HK-2 (cell line): Measurements from ENCODE around the gene PTPRN2.
"Not testable (repeated sequence)": the region's sequence is repeated elsewhere in the genome, so short reads cannot be mapped to it uniquely, and the experiment has no call there.

ENCODE experiments used
- DNase-seq: peaks from one replicate; pipeline ENCODE4 v3.0.0-alpha.2; 2018; ENCODE audit not compliant: unreplicated experiment

PTPRN2 gene

DNA sequence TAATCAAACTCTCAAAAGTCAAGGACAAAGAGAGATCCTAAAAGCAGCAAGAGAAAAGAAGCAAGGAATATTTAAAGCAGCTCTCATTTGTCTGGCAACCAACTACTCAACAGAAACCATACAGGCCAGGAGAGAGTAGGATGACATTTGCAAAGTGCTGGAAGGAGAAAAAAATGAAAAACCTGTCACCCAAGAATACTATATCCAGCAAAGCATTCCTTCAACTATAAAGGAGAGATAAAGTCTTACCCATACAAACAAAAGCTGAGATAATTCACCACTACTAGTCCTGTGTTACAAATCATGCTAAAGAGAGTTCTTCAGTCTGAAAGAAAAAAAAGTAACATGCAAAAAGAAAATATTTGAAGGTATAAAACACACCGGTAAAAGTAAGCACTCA lies 357.7 kb downstream of the PTPRN2 start:
- DNase-seq: no peak

DNA sequence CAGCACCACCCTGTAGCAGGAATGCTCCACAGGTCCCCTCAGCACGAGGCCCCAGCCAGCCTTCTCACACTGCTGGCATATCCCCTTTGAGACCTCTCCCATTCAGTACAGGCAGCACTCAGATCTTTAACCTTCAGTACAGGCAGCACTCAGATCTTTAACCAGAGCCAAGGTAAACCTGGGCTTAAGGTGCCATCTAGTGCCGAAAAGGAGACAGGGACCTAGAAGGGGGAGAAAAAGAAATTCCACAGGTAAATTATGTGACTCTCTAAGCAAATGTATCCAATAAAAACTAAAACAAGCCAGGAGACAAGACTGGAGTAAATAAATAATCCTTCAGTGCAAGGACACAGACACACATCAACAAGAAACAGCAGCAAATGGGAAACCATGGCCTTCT lies 358.6 kb downstream of the PTPRN2 start:
- no peak for DNase-seq

DNA sequence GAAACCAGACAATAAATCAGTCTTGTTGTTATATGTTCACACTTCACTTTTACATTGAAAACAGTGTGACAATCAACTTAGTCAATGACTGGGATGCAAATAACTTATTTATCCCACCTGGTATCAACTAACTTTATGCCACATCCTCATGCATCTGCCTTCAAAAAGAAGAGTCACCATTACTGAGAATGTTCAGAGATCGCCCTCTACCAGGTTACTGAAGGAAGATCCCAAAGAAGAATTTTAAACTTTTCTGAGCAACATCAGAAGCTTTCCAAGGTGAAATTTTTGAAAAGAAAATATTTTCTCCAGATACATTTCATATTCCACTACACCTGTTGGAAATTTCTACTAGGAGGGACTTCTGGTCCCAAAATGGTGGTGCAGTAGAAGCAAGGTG lies 359.5 kb downstream of the PTPRN2 start:
- DNase-seq: no peak

DNA sequence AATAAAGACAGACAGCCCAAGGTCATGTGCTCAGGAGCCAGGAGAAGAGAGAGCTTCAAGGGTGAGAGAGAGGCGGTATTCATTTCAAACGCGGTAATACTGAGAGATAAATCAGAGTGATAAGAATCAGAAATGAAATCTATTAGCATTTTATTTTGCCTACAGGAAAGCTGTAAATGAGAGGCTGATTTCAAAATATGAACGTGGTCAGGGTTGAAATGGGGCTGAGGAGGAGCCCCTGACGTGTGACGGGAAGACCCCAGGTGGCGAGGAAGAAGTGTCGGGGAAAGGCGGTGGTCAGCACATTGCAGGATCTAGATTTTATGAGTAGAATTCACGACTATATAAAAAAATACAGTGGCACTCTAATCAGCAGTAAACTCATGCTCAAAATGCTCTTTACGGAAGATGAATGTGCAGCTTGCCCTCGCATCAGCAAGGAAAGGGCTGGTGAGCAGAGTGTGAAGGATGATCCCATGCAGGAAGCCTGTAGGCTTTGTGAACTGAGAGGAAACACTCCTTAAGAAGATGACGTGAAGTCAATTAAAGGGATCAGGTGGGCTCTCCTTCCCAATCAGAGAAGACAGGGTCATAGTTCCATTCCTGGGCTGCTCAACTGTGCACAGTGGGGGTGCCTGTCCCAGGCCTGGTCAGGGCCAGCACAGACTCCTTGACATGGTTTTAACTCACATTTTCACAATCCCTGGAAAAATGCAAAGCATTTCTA lies 360.2 kb downstream of the PTPRN2 start:
- no peak for DNase-seq

DNA sequence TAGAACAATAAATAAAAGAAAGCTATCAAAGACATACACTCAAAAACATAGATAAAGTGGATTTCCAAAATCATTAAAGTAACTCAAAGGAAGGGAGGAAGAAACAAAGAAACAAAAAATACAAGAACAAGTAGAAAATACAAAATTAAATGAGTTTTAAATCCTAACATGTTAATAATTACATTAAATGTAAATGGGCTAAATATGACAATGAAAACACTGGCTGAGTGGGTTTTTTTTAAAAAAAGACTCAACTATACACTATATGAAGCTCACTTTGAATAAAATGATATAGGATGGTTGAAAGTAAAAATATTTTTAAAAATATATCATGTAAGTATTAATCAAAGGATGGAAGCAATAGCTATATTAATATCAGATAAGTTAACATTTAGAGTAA lies 371.4 kb downstream of the PTPRN2 start:
- no peak for DNase-seq

DNA sequence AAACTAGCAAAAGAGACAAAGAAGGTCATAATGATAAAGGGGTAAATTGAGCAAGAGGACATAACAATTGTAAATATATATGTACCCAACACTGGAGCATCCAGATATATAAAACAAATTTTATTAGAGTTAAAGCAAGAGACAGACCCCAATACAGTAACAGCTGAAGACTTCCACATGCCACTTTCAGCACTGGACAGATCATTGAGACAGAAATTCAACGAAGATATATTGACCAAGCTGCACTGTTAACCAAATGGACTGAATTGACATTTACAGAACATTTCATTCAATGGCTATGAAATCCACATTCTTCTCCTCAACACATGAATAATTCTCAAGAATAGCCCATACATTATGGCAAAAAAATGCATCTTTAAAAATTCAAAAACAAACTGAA lies 378.2 kb downstream of the PTPRN2 start:
- DNase-seq: no peak

DNA sequence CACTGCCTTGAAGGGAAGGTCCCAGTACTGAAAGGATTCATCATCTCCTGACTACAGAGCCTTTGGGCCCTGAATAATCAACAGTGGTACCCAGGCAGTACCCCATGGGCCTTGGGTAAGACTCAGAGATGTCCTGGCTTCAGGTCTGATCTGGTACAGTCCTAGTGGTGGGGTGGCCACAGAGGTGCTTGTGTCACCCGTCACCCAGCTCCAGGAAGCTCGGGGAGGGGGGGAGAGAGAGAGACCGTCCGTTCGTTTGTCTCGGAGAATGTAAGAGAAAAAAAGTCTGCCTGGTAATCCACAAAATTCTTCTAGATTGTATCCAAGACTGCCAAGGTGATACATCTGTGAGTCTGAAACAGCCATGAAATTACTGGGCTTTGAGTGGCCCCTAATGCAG lies 381.3 kb downstream of the PTPRN2 start:
- no peak for DNase-seq

DNA sequence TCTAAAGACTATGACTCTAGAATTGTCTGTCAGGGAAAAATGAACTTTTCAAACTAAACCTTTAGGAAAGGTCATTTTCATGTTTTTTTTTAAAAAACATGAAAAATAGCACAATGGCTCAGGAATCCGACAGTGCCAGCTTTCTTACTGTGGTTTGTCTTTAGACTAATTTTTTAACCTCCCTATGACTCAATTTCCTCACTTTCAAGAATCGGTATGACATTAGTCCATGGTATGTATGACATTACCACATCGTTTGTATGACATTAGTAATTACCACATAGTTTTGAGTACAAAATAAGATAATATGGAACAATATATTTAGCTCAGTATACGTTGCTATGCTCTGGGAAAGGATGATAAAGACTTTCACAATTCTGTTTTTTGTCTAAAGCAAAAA lies 383.2 kb downstream of the PTPRN2 start:
- no peak for DNase-seq

DNA sequence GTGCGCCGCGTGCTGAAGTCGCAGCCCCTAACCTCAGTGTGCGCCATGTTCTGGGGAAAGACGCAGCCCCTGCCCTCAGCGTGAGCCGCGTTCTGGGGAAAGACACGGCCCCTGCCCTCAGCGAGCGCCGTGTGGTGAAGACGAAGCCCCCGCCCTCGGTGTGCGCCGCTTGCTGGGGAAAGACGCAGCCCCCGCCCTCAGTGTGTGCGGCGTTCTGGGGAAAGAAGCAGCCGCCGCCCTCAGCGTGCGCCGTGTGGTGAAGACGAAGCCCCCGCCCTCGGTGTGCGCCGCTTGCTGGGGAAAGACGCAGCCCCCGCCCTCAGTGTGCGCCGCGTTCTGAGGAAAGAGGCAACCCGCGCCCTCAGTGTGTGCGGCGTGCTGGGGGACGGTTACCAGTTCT lies 383.7 kb downstream of the PTPRN2 start:
- DNase-seq: not testable (repeated sequence)

DNA sequence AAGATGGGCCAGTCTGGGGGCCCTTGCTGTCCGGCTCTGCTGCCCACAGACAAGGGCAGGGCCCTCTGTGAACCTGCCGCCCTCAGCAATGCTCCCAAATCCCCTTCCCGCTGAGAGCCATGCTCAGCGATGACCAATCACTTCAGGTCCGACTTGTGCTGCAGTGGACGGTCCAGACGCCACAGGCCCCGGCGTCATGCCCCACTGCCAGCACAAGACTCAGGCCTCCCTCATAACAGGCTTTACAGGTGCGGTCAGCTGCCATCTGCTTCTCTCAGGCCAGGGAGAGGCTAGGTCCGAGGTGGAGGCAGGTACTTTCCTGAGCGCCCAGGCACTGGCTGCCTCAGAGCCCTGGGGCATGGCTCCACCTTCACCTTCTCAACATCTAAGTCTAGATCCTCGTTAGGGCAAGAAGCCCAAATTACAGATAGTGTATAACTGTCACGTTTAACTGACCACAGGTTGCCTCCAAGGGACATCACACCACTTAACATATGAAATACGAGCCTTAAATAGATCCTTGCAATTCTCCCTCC lies 393.2 kb downstream of the PTPRN2 start:
- DNase-seq: no peak

DNA sequence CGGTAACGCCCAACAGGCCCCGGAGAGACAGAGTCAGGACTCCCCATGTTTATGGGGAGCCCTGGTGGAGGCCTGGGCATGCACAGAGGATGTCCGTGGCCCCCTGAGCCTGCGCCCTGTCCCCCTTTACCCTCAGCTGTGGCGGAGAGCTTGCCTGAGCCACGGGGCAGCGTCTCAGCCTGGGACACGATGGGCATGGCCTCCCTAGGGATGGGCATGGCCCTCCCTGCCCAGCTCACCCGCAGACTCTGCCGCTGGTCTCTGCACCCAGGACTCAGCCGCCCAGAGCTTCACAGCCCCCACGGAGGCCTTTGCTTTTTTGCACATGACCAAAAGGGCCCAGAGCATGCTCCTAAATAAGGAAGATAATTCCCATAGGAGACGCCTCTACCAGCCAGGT lies 394.2 kb downstream of the PTPRN2 start:
- no peak for DNase-seq

DNA sequence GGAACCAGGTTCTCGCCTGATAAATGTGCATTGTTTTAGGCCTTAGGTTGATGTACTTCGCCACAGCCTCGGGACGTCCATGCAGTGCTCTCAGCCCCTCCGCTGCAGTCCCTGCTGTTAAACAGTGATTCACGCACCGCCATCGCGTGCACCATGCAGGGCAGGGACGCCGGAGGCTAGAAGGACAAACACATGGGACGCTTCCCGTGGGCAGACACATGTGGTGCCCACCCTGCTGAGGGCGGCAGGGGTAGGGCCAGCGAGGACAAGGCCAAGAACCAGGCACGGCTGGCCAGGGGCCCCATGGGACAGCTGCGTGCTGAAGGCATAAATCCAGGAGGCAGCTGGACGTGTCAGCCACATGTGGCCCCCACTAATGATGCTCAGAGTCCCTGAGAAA lies 394.7 kb downstream of the PTPRN2 start:
- DNase-seq: no peak

DNA sequence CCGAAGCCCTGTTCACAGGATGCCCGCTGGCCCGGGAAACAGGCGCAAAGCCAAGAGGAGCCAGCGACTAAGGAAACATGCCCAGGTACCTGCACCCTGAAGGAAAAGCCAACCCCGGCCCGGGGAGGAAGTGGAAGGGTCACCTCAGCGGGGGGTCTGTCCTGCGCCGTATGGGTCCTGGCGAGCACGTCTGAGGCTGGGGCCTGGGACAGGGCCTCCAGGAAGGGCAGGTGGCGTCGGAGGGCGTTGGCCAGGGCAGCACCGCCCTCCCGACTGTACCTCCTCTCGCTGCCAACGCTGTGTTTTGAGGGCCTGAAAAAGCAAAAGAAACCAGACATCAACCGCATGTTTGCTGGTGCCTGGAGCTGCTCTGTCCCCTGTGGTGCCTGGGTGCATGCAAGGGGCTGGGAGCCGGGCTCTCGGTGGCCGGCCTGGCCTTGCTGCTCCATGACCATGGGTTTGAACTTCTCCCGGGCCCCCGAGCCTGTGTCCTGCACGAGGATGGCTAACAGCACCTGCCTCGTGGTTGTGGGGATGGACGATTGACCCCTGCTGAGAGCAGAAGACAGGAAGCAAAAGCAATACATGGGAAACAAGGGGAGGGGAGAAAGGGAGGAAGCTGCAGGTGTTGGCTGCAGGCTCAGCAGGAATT lies 395.3 kb downstream of the PTPRN2 start:
- DNase-seq: no peak

DNA sequence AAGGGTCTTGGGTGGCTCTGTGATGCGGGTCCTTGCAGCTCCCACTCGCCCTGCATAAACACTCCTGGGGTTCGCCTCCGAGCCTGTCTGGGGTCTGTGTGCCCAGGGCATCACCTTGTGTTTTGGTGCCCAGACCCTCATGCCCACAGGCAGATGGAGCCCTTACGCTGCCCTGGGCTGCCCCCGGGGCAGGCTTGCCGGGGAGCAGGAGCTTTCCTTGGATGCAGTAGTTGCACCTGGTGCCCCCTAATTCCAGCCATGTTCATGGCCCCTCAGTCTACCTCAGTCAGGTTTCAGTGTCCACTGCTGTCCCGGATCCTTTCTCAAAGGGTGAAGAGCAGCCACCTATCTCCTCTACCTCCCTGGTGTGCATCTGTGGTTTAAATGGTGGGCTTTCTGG lies 396.0 kb downstream of the PTPRN2 start:
- DNase-seq: no peak

DNA sequence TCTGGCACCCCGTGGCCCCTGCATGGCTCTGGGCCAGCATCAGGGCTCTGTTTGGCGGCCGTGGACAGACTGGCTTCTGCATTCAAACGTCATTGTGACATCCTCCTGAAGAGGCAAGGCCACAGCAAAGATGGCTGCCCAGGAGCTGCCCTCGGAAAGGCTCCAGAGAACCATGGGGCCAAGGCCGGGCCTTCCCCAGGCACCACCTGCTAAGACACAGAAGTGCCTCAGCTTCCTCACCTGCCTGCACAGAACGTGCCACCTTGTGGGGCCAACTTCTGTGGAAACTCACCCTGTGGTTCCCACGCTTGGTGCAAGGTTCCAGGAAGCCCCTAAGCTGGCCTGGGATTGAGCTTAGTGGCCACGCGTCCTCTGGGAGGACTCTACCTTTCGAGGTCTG lies 396.9 kb downstream of the PTPRN2 start:
- no peak for DNase-seq

DNA sequence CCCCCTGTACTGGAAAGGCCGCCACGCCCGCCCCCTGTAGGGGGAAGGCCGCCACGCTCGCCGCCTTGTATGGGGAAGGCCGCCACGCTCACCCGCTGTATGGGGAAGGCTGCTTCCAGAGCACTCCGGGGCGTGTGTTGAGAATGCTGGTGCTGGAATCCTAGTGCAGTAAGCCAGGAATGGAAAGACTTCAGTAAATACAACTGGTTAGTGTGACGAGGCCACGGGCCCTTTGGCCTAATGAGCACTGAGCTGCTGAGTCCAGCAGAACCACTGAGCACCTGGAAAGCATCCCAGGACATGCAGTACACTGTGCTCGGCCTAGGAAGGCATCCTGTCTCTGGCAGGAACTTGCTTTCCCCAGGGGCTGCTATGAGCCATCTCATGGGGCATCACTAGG lies 398.9 kb downstream of the PTPRN2 start:
- DNase-seq: no peak

DNA sequence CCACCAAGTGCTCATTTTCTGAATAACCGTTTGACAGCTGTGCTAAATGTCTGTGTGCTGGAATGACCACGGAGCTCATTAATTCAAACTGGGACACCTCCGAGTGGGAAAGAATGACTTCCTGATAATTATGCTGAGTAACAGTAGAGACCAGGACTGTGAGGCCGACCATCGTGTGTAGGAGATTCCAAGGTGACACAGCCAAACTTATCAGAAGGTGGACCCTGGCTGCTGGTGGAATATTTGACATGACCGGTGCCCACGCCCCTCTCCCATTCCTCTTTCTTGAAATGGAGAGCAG lies 400.0 kb downstream of the PTPRN2 start:
- DNase-seq: no peak

DNA sequence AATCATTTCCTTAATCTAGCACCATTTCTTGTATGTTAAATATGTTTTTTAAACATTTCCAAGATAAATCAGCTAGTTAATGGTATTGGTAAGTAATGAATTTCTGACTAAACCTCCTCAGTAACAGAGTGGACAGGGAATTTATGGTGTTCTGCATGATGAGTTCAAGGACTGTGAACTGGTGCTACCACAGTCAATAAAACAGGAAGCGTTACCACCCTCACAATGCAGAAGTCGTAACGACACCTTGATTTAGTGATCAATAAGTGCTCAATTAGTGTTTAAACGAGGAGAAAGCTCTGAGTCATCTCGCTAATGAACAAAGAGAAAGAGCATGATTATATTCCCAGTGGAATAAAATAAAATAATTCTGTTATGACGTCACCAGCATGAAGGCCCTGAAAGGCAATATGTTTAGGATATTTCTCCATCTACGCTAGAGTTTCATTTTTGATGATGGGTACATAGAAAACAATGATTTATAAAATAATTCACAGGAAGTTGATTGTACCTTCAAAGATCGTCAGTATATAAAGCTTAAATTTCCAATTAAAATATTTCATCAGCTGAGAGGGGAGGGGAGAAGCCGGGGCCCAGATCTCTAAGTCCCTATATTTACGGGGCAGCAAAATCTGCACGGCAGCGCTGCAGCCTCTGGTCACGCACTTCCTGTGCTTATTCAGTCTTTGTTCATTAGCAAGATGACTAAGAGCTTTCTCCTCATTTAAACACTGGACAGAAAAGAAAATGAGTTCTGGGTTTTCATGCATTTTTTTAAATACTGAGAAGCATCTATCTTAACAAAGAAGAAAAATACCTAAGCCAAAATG lies 400.5 kb downstream of the PTPRN2 start:
- DNase-seq: no peak

DNA sequence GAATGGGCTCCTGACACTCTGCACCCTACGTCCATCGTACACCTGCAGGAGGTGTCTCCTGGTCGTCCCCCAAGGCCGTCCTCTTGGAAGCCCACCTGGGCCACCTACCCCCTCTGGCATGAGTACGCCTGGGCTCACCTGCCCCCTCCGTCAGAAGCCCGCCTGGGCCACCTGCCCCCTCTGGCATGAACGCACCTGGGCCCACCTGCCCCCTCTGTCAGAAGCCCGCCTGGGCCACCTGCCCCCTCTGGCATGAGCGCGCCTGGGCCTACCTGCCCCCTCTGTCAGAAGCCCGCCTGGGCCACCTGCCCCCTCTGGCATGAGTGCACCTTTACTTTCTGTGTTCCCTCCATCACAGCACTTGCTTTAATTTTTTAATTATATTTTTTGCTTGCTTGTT lies 401.2 kb downstream of the PTPRN2 start:
- no peak for DNase-seq

DNA sequence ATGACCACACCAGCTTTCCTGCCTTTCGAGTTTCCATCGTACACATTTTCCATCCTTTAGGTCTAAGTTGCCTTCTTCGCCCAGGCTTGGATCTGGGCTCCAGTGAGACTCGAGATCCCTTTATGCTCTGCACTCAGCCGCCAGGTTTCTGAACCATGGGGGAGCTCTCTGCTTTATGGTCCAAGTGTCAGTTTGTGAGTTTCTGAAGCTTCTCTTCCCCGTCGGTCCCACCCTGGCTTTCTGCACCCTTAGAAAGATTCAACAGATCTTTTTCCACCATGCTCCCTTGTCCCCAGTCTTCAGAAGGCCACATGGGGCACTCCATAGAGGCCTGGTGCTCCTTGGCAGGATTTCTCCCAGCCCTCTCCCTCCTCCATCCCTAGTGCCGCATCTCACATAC lies 402.0 kb downstream of the PTPRN2 start:
- no peak for DNase-seq

DNA sequence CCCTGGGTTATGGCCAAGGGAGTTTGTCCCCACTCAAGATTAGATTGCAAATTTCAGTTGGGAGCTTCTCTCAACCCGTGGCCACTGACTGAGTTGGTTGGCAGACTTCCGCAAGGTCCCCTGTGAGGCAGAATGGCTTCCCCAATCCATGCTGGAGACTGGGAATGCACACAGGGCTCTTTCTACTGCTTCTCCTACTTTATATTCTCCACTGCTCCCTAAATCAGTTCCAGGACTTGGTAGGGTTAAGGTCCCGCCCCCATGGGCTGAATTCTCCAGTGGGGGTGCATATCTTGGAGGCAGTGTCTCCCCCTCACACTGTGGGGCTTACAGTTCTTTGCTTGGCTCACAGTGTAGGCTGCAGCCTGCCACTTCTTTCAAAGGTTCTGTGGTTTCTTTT lies 404.2 kb downstream of the PTPRN2 start:
- DNase-seq: no peak

DNA sequence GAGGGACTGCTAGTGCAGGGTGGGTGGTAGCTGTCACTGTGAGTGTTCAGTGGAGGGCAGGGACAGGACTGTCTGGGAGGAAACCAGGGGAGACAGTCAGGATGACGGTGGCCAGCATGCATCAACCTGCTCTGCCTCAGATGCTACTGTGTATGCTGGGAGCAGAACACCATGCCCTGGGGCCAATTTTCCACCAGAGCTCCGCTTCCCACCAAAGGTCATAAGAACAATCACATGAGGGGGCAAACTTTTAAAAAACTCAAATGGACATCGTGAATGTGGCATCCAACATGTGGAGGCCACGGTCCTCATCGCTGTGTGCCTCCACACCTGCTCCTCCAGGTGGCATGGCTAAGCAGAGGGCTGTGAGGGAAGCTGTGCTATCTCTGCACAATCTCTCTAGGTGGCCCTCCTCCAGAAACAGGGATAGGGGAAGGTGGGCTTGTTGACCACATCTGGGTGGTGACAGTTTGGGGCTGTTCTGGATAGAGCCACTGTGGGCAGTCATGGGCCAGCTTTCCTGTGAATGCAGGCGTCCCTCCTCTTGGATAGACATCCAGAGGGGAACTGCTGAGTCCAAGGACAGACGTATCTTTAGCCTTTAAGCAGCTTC lies 411.0 kb downstream of the PTPRN2 start:
- DNase-seq: no peak

DNA sequence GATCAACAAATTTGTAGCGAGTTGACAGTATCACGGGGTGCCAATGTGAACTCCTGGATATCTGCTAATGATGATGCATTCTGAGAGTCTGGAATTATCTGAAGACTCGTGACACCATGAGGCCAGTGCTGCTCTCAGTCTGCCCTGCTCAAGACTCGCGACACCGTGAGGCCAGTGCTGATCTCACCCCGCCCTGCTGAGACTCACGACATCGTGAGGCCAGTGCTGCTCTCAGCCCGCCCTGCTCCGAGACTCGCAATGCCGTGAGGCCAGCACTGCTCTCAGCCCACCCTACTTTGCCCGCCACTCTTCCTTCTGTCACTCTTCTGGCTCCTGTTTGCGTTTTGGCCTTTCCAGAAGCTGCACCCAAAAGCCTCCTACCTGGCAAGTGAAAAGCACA lies 411.8 kb downstream of the PTPRN2 start:
- no peak for DNase-seq
